ENCODE measurements around the gene PDE8B.

Gene PDE8B

DNA sequence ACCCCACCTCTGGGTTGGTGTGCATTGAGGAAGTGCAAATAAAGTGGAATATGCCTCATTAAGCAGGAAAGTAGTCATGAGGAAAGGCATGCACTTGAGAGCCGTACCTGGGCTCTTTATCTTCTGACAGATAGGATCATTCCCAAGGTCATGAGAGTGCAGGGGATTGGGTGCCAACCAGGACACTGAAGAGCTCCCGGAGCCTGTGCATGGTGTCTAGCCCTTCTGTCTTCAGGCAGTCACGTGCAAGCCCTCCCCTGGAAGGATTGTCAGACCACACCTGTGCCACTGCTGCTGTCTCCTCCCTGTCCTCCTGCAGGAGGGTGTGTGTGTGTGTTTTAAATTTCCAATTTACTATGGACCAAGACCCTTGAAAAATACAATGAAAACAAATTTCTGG is 69.6 kb downstream of the PDE8B start:
- H3K4me3 ChIP-seq (ENCODE audit: insufficient read length, low read depth): no peak overlapping the region
- H3K36me3 ChIP-seq (ENCODE audit: insufficient read depth, insufficient read length, low read length): no peaks in the 10 kb centered on the region
- no peaks in the 10 kb centered on the region for H3K27me3 ChIP-seq (ENCODE audit: insufficient read depth, insufficient read length)
- peaks cover 2% of the 10 kb centered on the region for H3K4me1 ChIP-seq (ENCODE audit: insufficient read depth, insufficient read length)
- TF ChIP-seq YY1 (IDR thresholded peaks at IDR 0.05; ENCODE audit: insufficient read depth, insufficient read length) (no peak), ZNF274 (IDR thresholded peaks at IDR 0.05; ENCODE audit: low read depth, low read length) (no peak), SUZ12 (IDR thresholded peaks at IDR 0.05; ENCODE audit: extremely low read depth, insufficient read depth, insufficient read length) (no peak)
- no peak for DNase-seq (ENCODE audit: low read depth, low spot score)
- H3K9me3 ChIP-seq (ENCODE audit: insufficient read depth, low read length): no peaks in the 10 kb centered on the region
- no peak overlapping the region for H3K9ac ChIP-seq (ENCODE audit: insufficient read length, low read depth)

DNA sequence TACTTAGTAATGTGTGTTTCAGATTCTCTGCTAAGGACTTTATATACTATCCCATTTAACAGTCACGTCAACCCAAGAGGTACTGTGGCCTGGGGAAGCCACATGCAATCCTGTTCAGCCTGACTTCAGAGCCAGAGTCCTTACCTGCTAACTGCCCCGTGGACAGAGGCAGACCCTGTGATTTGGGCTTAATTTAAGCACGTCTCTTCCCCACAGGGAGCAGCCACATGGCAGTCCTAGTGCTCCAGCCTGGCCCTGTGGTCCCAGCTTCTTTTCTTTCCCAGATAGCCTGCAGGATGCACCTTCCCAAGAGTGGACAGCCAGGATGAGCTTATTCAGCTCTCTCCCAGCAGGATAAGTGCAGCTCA is 71.5 kb downstream of the PDE8B start:
- no peaks in the 10 kb centered on the region for H3K27me3 ChIP-seq (ENCODE audit: insufficient read depth, insufficient read length)

DNA sequence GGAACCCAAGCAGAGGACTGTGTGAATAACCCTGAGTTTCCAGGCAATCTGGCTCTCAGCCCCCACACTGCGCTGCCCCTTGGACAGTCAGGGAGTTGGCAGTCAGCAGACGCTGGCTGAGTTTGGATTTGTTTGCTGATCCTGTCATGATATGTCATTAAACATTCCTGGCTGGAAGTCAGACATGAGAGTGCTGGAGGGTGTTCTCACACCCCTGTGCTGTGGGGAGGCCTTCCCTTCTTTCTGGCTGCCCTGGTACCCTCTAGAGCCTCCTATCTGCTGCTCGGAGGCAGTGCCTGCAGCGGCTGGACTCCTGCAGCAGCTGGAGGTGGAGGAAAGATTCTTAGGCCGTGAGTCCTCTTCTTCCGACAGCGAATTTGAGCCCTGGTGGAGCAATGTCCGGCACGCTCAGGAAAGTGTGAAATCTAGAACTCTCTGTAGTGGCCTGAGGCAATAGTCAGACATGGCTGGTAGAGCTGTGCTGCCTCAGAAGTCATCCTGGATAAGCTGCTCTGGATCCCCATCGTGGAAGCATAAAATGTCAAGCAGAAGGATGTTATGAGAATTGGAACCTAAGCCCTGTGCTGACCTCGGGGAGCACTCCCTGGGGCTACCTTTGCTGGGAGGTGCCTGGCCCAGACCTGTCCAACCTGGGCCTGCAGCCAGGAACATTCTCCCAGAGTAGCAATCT is 72.0 kb downstream of the PDE8B start:
- Histone ChIP-seq H3K4me1 (ENCODE audit: insufficient read depth, insufficient read length) (peaks cover 2% of the 10 kb centered on the region), H3K4me3 (ENCODE audit: insufficient read length, low read depth) (no peak overlapping the region), H3K27me3 (ENCODE audit: insufficient read depth, insufficient read length) (no peaks in the 10 kb centered on the region), H3K9ac (ENCODE audit: insufficient read length, low read depth) (no peak overlapping the region), H3K36me3 (ENCODE audit: insufficient read depth, insufficient read length, low read length) (no peaks in the 10 kb centered on the region), H3K9me3 (ENCODE audit: insufficient read depth, low read length) (no peaks in the 10 kb centered on the region)
- TF ChIP-seq SUZ12 (IDR thresholded peaks at IDR 0.05; ENCODE audit: extremely low read depth, insufficient read depth, insufficient read length) (no peak), ZNF274 (IDR thresholded peaks at IDR 0.05; ENCODE audit: low read depth, low read length) (no peak), YY1 (IDR thresholded peaks at IDR 0.05; ENCODE audit: insufficient read depth, insufficient read length) (no peak)
- no peak for DNase-seq (ENCODE audit: low read depth, low spot score)

More for the DNA sequence above, 71.5 kb downstream of the PDE8B start:
- DNase-seq (ENCODE audit: low read depth, low spot score): no peak
- H3K36me3 ChIP-seq (ENCODE audit: insufficient read depth, insufficient read length, low read length): no peaks in the 10 kb centered on the region
- no peaks in the 10 kb centered on the region for H3K9me3 ChIP-seq (ENCODE audit: insufficient read depth, low read length)
- no peak for TF ChIP-seq ZNF274 (IDR thresholded peaks at IDR 0.05; ENCODE audit: low read depth, low read length)
- no peak for TF ChIP-seq YY1 (IDR thresholded peaks at IDR 0.05; ENCODE audit: insufficient read depth, insufficient read length)
- no peak for TF ChIP-seq SUZ12 (IDR thresholded peaks at IDR 0.05; ENCODE audit: extremely low read depth, insufficient read depth, insufficient read length)
- peaks cover 2% of the 10 kb centered on the region for H3K4me1 ChIP-seq (ENCODE audit: insufficient read depth, insufficient read length)
- H3K9ac ChIP-seq (ENCODE audit: insufficient read length, low read depth): no peak overlapping the region
- no peak overlapping the region for H3K4me3 ChIP-seq (ENCODE audit: insufficient read length, low read depth)

DNA sequence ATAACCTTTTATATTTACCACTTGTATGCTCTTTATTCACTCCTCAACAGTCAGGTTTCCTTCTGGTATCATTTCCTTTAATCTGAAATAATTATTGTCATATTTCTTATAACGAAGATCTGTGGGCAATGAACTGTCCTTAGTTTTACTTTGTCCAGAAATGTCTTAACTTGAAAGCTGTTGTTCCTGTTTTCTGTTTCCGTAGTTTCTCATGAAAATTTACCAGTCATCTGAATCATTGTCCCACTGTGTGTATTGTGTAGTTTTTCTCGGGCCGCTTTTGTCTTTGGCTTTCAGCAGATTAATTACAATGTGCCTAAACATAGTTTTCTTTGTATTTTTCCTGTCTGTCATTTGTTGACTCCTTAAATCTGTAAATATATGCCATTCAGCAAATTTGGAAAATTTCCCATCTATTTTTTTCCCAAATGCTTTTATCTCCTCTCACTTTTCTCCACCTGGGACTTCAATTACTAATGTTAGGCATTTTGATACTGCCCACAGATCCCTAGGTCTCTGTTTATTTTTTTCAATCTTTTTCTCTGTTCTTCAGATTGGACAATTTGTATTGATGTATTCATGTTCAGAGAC is 74.9 kb downstream of the PDE8B start:
- H3K9me3 ChIP-seq (ENCODE audit: insufficient read depth, low read length): no peaks in the 10 kb centered on the region
- no peak overlapping the region for H3K9ac ChIP-seq (ENCODE audit: insufficient read length, low read depth)
- no peak for DNase-seq (ENCODE audit: low read depth, low spot score)
- H3K4me1 ChIP-seq (ENCODE audit: insufficient read depth, insufficient read length): peaks cover 2% of the 10 kb centered on the region
- no peak overlapping the region for H3K4me3 ChIP-seq (ENCODE audit: insufficient read length, low read depth)
- TF ChIP-seq SUZ12 (IDR thresholded peaks at IDR 0.05; ENCODE audit: extremely low read depth, insufficient read depth, insufficient read length) (no peak), YY1 (IDR thresholded peaks at IDR 0.05; ENCODE audit: insufficient read depth, insufficient read length) (no peak), ZNF274 (IDR thresholded peaks at IDR 0.05; ENCODE audit: low read depth, low read length) (no peak)
- no peaks in the 10 kb centered on the region for H3K27me3 ChIP-seq (ENCODE audit: insufficient read depth, insufficient read length)
- no peaks in the 10 kb centered on the region for H3K36me3 ChIP-seq (ENCODE audit: insufficient read depth, insufficient read length, low read length)

DNA sequence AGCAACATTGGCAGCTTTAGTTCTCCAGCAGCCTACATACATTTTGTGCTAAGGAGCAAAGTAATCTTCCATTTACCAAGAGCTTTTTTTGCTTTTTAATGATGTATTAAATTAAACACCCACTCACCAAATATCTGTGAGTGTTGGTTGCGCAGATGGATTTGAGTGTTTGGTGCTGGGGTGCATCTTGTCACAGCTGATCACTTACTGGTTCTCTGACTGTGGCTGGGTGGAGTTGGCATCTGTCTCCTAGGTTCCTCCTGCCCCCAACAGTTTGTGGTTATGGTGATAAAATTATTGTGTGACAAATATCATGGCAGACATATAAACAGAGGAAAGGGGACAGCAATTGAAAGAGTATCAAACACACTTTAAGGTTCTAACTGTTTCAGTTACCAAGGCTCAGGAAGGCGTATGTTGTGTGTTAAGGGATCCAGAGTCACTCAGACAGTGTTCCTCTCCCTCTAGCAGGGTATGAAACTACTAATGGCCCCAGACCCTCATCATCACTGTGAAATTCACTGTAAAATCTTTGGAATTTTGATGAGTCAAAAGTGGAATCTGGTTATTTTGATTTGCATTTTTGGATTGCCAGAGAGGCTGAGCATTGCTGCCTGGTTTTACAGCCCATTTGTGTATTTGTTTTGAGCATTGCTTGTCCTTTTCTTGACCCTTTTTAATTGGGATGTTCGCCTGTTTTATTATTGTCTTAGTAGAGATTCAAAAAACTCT is 81.7 kb downstream of the PDE8B start:
- Histone ChIP-seq H3K9me3 (ENCODE audit: insufficient read depth, low read length) (no peaks in the 10 kb centered on the region), H3K4me1 (ENCODE audit: insufficient read depth, insufficient read length) (no peaks in the 10 kb centered on the region), H3K36me3 (ENCODE audit: insufficient read depth, insufficient read length, low read length) (no peaks in the 10 kb centered on the region), H3K9ac (ENCODE audit: insufficient read length, low read depth) (no peak overlapping the region), H3K27me3 (ENCODE audit: insufficient read depth, insufficient read length) (no peaks in the 10 kb centered on the region), H3K4me3 (ENCODE audit: insufficient read length, low read depth) (no peak overlapping the region)
- DNase-seq (ENCODE audit: low read depth, low spot score): no peak
- TF ChIP-seq ZNF274 (IDR thresholded peaks at IDR 0.05; ENCODE audit: low read depth, low read length): no peak
- TF ChIP-seq SUZ12 (IDR thresholded peaks at IDR 0.05; ENCODE audit: extremely low read depth, insufficient read depth, insufficient read length): no peak
- TF ChIP-seq YY1 (IDR thresholded peaks at IDR 0.05; ENCODE audit: insufficient read depth, insufficient read length): no peak

DNA sequence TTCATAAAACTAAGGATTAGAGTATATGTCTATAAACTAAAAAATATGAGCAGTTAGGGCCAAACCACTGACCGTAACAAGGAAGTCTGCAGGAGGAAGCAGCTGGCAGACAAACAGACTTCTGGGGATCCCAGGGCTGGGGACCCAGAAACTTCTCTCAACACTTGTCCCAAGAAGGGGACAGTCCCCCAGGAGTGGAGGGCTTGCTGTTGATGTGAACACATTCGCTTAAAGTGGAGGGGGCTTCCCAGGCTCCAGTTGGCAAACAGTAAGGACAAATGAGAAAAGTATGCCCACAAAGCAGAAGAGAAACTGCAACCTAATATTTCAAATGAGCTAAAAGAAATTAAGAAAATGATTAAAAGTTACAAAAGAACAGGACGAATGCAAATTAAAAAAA is 83.7 kb downstream of the PDE8B start:
- H3K36me3 ChIP-seq (ENCODE audit: insufficient read depth, insufficient read length, low read length): no peaks in the 10 kb centered on the region
- H3K4me3 ChIP-seq (ENCODE audit: insufficient read length, low read depth): no peak overlapping the region
- H3K9me3 ChIP-seq (ENCODE audit: insufficient read depth, low read length): no peaks in the 10 kb centered on the region
- no peak overlapping the region for H3K9ac ChIP-seq (ENCODE audit: insufficient read length, low read depth)
- DNase-seq (ENCODE audit: low read depth, low spot score): no peak
- no peaks in the 10 kb centered on the region for H3K27me3 ChIP-seq (ENCODE audit: insufficient read depth, insufficient read length)
- no peaks in the 10 kb centered on the region for H3K4me1 ChIP-seq (ENCODE audit: insufficient read depth, insufficient read length)
- no peak for TF ChIP-seq ZNF274 (IDR thresholded peaks at IDR 0.05; ENCODE audit: low read depth, low read length)
- TF ChIP-seq SUZ12 (IDR thresholded peaks at IDR 0.05; ENCODE audit: extremely low read depth, insufficient read depth, insufficient read length): no peak
- TF ChIP-seq YY1 (IDR thresholded peaks at IDR 0.05; ENCODE audit: insufficient read depth, insufficient read length): no peak

DNA sequence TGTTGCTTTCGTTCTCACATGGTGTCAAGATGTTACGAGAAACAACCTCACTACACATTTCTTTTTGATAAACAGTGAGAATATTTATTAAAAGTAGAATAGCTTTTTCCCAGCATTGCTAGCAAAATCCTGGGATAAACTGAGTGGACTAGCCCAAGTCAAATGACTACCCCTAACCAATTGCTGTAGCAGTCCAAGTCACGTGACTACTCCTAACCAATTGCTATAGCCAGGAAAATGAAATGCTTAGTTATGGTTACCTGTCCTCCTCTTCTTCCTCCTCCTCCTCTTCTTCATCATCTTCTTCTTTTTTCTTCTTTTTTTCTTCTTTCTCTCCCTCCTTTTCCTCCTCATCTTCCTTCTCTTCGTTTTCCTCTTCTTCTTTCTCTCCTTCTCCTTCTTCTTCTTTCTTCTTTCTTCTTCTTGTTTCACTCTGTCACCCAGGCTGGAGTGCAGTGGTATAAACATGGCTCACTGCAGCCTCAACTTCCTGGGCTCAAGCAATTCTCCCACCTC is 85.4 kb downstream of the PDE8B start:
- no peak for DNase-seq (ENCODE audit: low read depth, low spot score)

More for the DNA sequence above, 85.4 kb downstream of the PDE8B start:
- TF ChIP-seq YY1 (IDR thresholded peaks at IDR 0.05; ENCODE audit: insufficient read depth, insufficient read length): no peak
- no peak for TF ChIP-seq ZNF274 (IDR thresholded peaks at IDR 0.05; ENCODE audit: low read depth, low read length)
- TF ChIP-seq SUZ12 (IDR thresholded peaks at IDR 0.05; ENCODE audit: extremely low read depth, insufficient read depth, insufficient read length): no peak
- H3K27me3 ChIP-seq (ENCODE audit: insufficient read depth, insufficient read length): no peaks in the 10 kb centered on the region
- no peaks in the 10 kb centered on the region for H3K4me1 ChIP-seq (ENCODE audit: insufficient read depth, insufficient read length)
- H3K4me3 ChIP-seq (ENCODE audit: insufficient read length, low read depth): no peak overlapping the region
- H3K36me3 ChIP-seq (ENCODE audit: insufficient read depth, insufficient read length, low read length): no peaks in the 10 kb centered on the region
- H3K9ac ChIP-seq (ENCODE audit: insufficient read length, low read depth): no peak overlapping the region
- no peaks in the 10 kb centered on the region for H3K9me3 ChIP-seq (ENCODE audit: insufficient read depth, low read length)

Data from NT2/D1 (cell line).